ENCODE results near the gene CDC37L1. TPM values are rescaled to one million over a fixed set of nuclear protein-coding genes. Genes with fewer than 3 reads are reported as not detected.

CDC37L1 gene
- total and polyA plus RNA-seq, 2 of the 8 experiments (the other 6 are each of a cell fraction or from before 2014, with no cell fraction given), result 4.6 to 23.8 TPM

DNA sequence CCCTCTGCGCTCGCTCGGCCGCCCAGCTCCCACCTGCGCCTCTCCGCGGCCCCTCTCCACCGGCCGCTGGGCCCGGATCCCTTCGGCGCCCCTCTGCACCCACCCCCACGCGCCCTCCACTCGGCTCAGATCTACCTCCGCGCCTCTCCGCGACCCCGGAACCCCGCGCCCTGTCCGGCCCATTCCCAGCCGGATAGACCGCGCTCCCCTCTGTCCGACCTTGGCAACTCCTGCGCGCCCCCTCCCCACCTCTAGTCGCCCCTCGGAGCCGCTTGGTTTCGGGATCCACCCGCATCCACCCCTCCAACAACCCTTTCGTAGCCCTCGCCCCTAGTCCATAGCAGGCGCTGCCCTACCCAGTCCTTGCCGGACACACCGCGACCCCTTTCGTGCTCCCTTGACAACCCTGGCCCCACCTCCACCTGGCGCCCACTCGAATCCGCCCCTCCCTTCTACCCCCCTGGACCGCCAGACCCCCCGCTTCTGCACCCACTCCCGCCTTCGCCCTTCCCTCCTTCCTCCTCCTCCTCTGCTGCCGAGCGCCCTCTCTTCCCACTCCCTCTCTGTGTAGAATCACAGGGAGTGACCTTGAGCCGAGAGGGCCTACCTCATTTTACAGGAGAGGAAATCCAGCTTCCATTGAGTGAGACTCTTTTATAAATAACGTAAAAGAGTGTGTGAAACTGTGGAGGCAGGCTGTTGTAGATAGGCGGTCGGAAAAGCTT is 62.2 kb downstream of the CDC37L1 start (continued):
- TF ChIP-seq, protein P1, sequence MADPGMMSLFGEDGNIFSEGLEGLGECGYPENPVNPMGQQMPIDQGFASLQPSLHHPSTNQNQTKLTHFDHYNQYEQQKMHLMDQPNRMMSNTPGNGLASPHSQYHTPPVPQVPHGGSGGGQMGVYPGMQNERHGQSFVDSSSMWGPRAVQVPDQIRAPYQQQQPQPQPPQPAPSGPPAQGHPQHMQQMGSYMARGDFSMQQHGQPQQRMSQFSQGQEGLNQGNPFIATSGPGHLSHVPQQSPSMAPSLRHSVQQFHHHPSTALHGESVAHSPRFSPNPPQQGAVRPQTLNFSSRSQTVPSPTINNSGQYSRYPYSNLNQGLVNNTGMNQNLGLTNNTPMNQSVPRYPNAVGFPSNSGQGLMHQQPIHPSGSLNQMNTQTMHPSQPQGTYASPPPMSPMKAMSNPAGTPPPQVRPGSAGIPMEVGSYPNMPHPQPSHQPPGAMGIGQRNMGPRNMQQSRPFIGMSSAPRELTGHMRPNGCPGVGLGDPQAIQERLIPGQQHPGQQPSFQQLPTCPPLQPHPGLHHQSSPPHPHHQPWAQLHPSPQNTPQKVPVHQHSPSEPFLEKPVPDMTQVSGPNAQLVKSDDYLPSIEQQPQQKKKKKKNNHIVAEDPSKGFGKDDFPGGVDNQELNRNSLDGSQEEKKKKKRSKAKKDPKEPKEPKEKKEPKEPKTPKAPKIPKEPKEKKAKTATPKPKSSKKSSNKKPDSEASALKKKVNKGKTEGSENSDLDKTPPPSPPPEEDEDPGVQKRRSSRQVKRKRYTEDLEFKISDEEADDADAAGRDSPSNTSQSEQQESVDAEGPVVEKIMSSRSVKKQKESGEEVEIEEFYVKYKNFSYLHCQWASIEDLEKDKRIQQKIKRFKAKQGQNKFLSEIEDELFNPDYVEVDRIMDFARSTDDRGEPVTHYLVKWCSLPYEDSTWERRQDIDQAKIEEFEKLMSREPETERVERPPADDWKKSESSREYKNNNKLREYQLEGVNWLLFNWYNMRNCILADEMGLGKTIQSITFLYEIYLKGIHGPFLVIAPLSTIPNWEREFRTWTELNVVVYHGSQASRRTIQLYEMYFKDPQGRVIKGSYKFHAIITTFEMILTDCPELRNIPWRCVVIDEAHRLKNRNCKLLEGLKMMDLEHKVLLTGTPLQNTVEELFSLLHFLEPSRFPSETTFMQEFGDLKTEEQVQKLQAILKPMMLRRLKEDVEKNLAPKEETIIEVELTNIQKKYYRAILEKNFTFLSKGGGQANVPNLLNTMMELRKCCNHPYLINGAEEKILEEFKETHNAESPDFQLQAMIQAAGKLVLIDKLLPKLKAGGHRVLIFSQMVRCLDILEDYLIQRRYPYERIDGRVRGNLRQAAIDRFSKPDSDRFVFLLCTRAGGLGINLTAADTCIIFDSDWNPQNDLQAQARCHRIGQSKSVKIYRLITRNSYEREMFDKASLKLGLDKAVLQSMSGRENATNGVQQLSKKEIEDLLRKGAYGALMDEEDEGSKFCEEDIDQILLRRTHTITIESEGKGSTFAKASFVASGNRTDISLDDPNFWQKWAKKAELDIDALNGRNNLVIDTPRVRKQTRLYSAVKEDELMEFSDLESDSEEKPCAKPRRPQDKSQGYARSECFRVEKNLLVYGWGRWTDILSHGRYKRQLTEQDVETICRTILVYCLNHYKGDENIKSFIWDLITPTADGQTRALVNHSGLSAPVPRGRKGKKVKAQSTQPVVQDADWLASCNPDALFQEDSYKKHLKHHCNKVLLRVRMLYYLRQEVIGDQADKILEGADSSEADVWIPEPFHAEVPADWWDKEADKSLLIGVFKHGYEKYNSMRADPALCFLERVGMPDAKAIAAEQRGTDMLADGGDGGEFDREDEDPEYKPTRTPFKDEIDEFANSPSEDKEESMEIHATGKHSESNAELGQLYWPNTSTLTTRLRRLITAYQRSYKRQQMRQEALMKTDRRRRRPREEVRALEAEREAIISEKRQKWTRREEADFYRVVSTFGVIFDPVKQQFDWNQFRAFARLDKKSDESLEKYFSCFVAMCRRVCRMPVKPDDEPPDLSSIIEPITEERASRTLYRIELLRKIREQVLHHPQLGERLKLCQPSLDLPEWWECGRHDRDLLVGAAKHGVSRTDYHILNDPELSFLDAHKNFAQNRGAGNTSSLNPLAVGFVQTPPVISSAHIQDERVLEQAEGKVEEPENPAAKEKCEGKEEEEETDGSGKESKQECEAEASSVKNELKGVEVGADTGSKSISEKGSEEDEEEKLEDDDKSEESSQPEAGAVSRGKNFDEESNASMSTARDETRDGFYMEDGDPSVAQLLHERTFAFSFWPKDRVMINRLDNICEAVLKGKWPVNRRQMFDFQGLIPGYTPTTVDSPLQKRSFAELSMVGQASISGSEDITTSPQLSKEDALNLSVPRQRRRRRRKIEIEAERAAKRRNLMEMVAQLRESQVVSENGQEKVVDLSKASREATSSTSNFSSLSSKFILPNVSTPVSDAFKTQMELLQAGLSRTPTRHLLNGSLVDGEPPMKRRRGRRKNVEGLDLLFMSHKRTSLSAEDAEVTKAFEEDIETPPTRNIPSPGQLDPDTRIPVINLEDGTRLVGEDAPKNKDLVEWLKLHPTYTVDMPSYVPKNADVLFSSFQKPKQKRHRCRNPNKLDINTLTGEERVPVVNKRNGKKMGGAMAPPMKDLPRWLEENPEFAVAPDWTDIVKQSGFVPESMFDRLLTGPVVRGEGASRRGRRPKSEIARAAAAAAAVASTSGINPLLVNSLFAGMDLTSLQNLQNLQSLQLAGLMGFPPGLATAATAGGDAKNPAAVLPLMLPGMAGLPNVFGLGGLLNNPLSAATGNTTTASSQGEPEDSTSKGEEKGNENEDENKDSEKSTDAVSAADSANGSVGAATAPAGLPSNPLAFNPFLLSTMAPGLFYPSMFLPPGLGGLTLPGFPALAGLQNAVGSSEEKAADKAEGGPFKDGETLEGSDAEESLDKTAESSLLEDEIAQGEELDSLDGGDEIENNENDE (IDR thresholded peaks at IDR 0.05; ENCODE audit: insufficient replicate concordance, low read length), result no peak
- TF ChIP-seq TBP (IDR thresholded peaks at IDR 0.05; ENCODE audit: low read depth, low read length) (no peak), HDAC2 (IDR thresholded peaks at IDR 0.05; ENCODE audit: borderline replicate concordance in 1 of 2, low read depth in 2 of 2, low read length in 2 of 2) (0 out of 4 replicates have a peak, but pooled peaks of 1 of the 2 experiments have one; percentile 2), KDM5A (IDR thresholded peaks at IDR 0.05; ENCODE audit: low read length) (no peak), RBBP5 (IDR thresholded peaks at IDR 0.05; ENCODE audit: borderline replicate concordance, low read depth, low read length) (0 out of 2 replicates have a peak, but pooled peaks have one; percentile 32), TCF12 (IDR thresholded peaks at IDR 0.05; ENCODE audit: low read depth, low read length) (no peak)
- TF ChIP-seq, protein P2, sequence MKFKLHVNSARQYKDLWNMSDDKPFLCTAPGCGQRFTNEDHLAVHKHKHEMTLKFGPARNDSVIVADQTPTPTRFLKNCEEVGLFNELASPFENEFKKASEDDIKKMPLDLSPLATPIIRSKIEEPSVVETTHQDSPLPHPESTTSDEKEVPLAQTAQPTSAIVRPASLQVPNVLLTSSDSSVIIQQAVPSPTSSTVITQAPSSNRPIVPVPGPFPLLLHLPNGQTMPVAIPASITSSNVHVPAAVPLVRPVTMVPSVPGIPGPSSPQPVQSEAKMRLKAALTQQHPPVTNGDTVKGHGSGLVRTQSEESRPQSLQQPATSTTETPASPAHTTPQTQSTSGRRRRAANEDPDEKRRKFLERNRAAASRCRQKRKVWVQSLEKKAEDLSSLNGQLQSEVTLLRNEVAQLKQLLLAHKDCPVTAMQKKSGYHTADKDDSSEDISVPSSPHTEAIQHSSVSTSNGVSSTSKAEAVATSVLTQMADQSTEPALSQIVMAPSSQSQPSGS (IDR thresholded peaks at IDR 0.05; ENCODE audit: low read length), result no peak
